Activated T-helper 1 cell treated with anti-CD3 and anti-CD28 coated beads, Interleukin-2, amount 50 U/mL, for 16 hours (primary cell): ENCODE results near the gene NPHP4.

ENCODE experiments used
- DNase-seq, 2 donors: peaks; one replicate each; pipeline ENCODE4 v3.0.0-alpha.2; 2020; ENCODE audit warnings: low read depth in 1 of 2, low spot score in 1 of 2

The NPHP4 gene

GRCh38 chr1:5991381-5992025 lies 722 bp downstream of the NPHP4 start:
- DNase-seq = peak in 1 of 2 donors; percentile 25

- no peak for DNase-seq
These were observed 1.3 kb downstream of the NPHP4 start for GRCh38 chr1:5990913-5991312.

GRCh38 chr1:5989731-5990271 lies 2.4 kb downstream of the NPHP4 start:
- no peak for DNase-seq

GRCh38 chr1:5989286-5989605 lies 3.0 kb downstream of the NPHP4 start:
- no peak for DNase-seq

- no peak for DNase-seq
These were observed 3.5 kb downstream of the NPHP4 start for GRCh38 chr1:5988596-5989285.

GRCh38 chr1:5986018-5986417 lies 6.2 kb downstream of the NPHP4 start:
- DNase-seq = no peak

GRCh38 chr1:5985250-5985649 lies 7.0 kb downstream of the NPHP4 start:
- no peak for DNase-seq

- DNase-seq = no peak
These were observed 8.7 kb downstream of the NPHP4 start for GRCh38 chr1:5983361-5984103.

- DNase-seq = no peak
These were observed 9.4 kb downstream of the NPHP4 start for GRCh38 chr1:5982868-5983267.

- DNase-seq = no peak
These were observed 9.9 kb downstream of the NPHP4 start for GRCh38 chr1:5982276-5982675.

- no peak for DNase-seq
These were observed 11.2 kb downstream of the NPHP4 start for GRCh38 chr1:5981009-5981380.

GRCh38 chr1:5980314-5981008 lies 11.8 kb downstream of the NPHP4 start:
- no peak for DNase-seq

GRCh38 chr1:5979536-5980313 lies 12.5 kb downstream of the NPHP4 start:
- no peak for DNase-seq

GRCh38 chr1:5978452-5978851 lies 13.8 kb downstream of the NPHP4 start:
- DNase-seq = no peak

- no peak for DNase-seq
These were observed 14.5 kb downstream of the NPHP4 start for GRCh38 chr1:5977494-5978444.

- no peak for DNase-seq
These were observed 15.3 kb downstream of the NPHP4 start for GRCh38 chr1:5976726-5977493.

- DNase-seq = no peak
These were observed 16.0 kb downstream of the NPHP4 start for GRCh38 chr1:5976231-5976630.

- no peak for DNase-seq
These were observed 16.9 kb downstream of the NPHP4 start for GRCh38 chr1:5975133-5975880.
